DMS53 (cell line): ENCODE results near the gene PLPPR5.
"Not testable (repeated sequence)": the region's sequence is repeated elsewhere in the genome, so short reads cannot be mapped to it uniquely, and the experiment has no call there.

Source experiments
- DNase-seq: peaks from one replicate; lab custom pipeline; 2025; lab: John Stamatoyannopoulos, UW

Gene PLPPR5

GRCh38 chr1:99004861-99005442, at the start of gene PLPPR5:
Gene PLPPR5, minus strand, starts transcription at chr1:99004861. Its CDS starts 190 bp downstream, at chr1:99004671.
- peak; percentile 73 for DNase-seq

- no peak for DNase-seq
Observed at GRCh38 chr1:99051611-99052283, 47.1 kb upstream of the PLPPR5 start.

- DNase-seq: no peak
Observed at GRCh38 chr1:99049745-99050144, 45.1 kb upstream of the PLPPR5 start.

- DNase-seq: not testable (repeated sequence)
Observed at GRCh38 chr1:99036746-99037145, 32.1 kb upstream of the PLPPR5 start.

- peak; percentile 47 for DNase-seq
Observed at GRCh38 chr1:99018313-99018712, 13.7 kb upstream of the PLPPR5 start.

- DNase-seq: no peak
Observed at GRCh38 chr1:99017655-99018054, 13.0 kb upstream of the PLPPR5 start.

- DNase-seq: no peak
Observed at GRCh38 chr1:99010679-99011078, 6.0 kb upstream of the PLPPR5 start.

- DNase-seq: no peak
Observed at GRCh38 chr1:99007366-99007765, 2.7 kb upstream of the PLPPR5 start.

GRCh38 chr1:99005537-99005942, 879 bp upstream of the PLPPR5 start:
- DNase-seq: peak; percentile 60

GRCh38 chr1:99004254-99004860, 304 bp downstream of the PLPPR5 start:
- peak; percentile 84 for DNase-seq

GRCh38 chr1:99003581-99004253, 944 bp downstream of the PLPPR5 start:
- DNase-seq: peak; percentile 19

GRCh38 chr1:98992844-98993243, 11.8 kb downstream of the PLPPR5 start:
- DNase-seq: no peak

- peak; percentile 84 for DNase-seq
Observed at GRCh38 chr1:98991127-98992012, 13.3 kb downstream of the PLPPR5 start.

- no peak for DNase-seq
Observed at GRCh38 chr1:98989556-98989907, 15.1 kb downstream of the PLPPR5 start.

- no peak for DNase-seq
Observed at GRCh38 chr1:98988904-98989555, 15.6 kb downstream of the PLPPR5 start.

- DNase-seq: peak; percentile 91
Observed at GRCh38 chr1:98985687-98986086, 19.0 kb downstream of the PLPPR5 start.

GRCh38 chr1:98981917-98982513, 22.6 kb downstream of the PLPPR5 start:
- DNase-seq: peak; percentile 34

- no peak for DNase-seq
Observed at GRCh38 chr1:98979463-98979862, 25.2 kb downstream of the PLPPR5 start.

- DNase-seq: peak; percentile 29
Observed at GRCh38 chr1:98975810-98976209, 28.9 kb downstream of the PLPPR5 start.

- peak; percentile 49 for DNase-seq
Observed at GRCh38 chr1:98975113-98975512, 29.5 kb downstream of the PLPPR5 start.
